Ovary (tissue), 9 donors: ENCODE measurements around the gene DNAJC6. TPM values are rescaled to one million over a fixed set of nuclear protein-coding genes. Genes with fewer than 3 reads are reported as not detected.

Source experiments
- DNase-seq, 5 donors: peaks; one replicate each; pipeline ENCODE4 v3.0.0-alpha.2; 2019 to 2020
- H3K27ac ChIP-seq, 2 donors: fragments of 200-600 bp; one replicate each; pipeline versions ENCODE4 v1.5.1 to v1.8.0; 2019 to 2022
- H3K27me3 ChIP-seq: fragments of 200-600 bp; one replicate; pipeline ENCODE4 v1.8.0; 2022
- H3K36me3 ChIP-seq: fragments of 200-600 bp; sonication (generic); one replicate; pipeline ENCODE4 v1.5.1; 2019
- H3K4me1 ChIP-seq: one replicate; pipeline ENCODE4 v1.8.1; 2013; ENCODE audit warnings: mild to moderate bottlenecking, moderate library complexity; ENCODE audit not compliant: insufficient read depth
- H3K4me3 ChIP-seq: fragments of 200-600 bp; sonication (generic); one replicate; pipeline ENCODE4 v1.5.1; 2017
- H3K9me3 ChIP-seq, 2 donors: fragments of 200-600 bp in 1 of 2; sonication (generic) in 1 of 2; one replicate each; pipeline versions ENCODE4 v1.5.1 to v1.8.1; 2013 to 2019; ENCODE audit warnings: mild to moderate bottlenecking in 1 of 2, moderate library complexity in 1 of 2
- EP300 ChIP-seq: sonication (generic); formaldehyde crosslinking; IDR thresholded peaks from one replicate; pipeline ENCODE4 v1.6.1; 2017; ENCODE audit warnings: antibody characterized with exemption
- POLR2A ChIP-seq: fragments of 450-650 bp; IDR thresholded peaks from one replicate; pipeline ENCODE4 v1.6.1; 2017; ENCODE audit warnings: antibody characterized with exemption, mild to moderate bottlenecking, moderate library complexity
- WGBS, 3 donors: extraction: QIAGEN DNeasy Blood & Tissue Kit in 1 of 3; methylation state at CpG; one replicate each; pipeline versions ENCODE4 v1.1.5 to v1.1.7; 2013 to 2017; 5-methylcytosine and 5-hydroxymethylcytosine counted together
- intact Hi-C, 4 donors: fragments of 100-400 bp; cut with DNase I; formaldehyde crosslinking; loops; one replicate each; pipeline versions ENCODE4 v1.11.0 to v1.15.1; 2022 to 2023
- polyA plus RNA-seq, 2 donors: library from polyadenylated mRNA; stranded (reverse); fragments of 200-250 nt in 1 of 2; fragments of 350-450 nt in 1 of 2; fragmentation: Illumina TruSeq in 1 of 2; extraction: RNeasy Lipid Tissue Mini Kit (QIAGEN cat#74804) in 1 of 2; gene quantifications; one replicate each; pipeline ENCODE4 v1.2.3, GENCODE V29; 2013 to 2014
- total RNA-seq, 7 donors: library from RNA; depleted of rRNA in 2 of 7; stranded (reverse); fragments of >200 nt in 2 of 7; fragmentation: NEBNext Ultra II Directional in 3 of 7; extraction: Animal tissue kit (Norgen Biotek cat#: 25700) in 3 of 7; gene quantifications; one replicate each; pipeline versions ENCODE4 v1.1.0 to v1.2.4, GENCODE V29; 2016 to 2023
- TF ChIP-seq, protein P1 (sequence below), 3 donors: fragments of 450-650 bp in 2 of 3; fragments of 200-600 bp in 1 of 3; IDR thresholded peaks; one replicate each; pipeline versions ENCODE4 v1.5.1 to v1.8.0; 2016 to 2022; ENCODE audit warnings: antibody characterized with exemption in 3 of 3, mild to moderate bottlenecking in 1 of 3
- donor health status: DM: no; HTN: no; CAD: no; lungs with moderate emphysema.
- donor health status: DM: no; HTN: no; CAD: no.
- donor health status: Bipolar disorder and iron deficiency.
- donor health status: DM: yes; HTN: yes; CAD: no.
- donor health status: DM: no; HTN: no; CAD: no.
- donor health status: DM: yes; HTN: yes; CAD: no.

The DNAJC6 gene
- total and polyA plus RNA-seq, 9 donors = 0.48 to 2.7 (median 1.5) TPM

- TF ChIP-seq EP300 (no peak), POLR2A (no peak)
- TF ChIP-seq, protein P1, sequence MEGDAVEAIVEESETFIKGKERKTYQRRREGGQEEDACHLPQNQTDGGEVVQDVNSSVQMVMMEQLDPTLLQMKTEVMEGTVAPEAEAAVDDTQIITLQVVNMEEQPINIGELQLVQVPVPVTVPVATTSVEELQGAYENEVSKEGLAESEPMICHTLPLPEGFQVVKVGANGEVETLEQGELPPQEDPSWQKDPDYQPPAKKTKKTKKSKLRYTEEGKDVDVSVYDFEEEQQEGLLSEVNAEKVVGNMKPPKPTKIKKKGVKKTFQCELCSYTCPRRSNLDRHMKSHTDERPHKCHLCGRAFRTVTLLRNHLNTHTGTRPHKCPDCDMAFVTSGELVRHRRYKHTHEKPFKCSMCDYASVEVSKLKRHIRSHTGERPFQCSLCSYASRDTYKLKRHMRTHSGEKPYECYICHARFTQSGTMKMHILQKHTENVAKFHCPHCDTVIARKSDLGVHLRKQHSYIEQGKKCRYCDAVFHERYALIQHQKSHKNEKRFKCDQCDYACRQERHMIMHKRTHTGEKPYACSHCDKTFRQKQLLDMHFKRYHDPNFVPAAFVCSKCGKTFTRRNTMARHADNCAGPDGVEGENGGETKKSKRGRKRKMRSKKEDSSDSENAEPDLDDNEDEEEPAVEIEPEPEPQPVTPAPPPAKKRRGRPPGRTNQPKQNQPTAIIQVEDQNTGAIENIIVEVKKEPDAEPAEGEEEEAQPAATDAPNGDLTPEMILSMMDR (IDR thresholded peaks at IDR 0.05) = no peak
- no peaks in the 10 kb centered on the region for H3K9me3 ChIP-seq
- 80 to 82% (median 80%) methylated on average over 3 of the region's 3 CpGs for WGBS, 3 donors
- intact Hi-C loops = no loop called here
- no peak overlapping the region for H3K27ac ChIP-seq
- no peaks in the 10 kb centered on the region for H3K36me3 ChIP-seq
- no peaks in the 10 kb centered on the region for H3K27me3 ChIP-seq
- no peak overlapping the region for H3K4me3 ChIP-seq
- DNase-seq = no peak
- no peaks in the 10 kb centered on the region for H3K4me1 ChIP-seq
Observed at GRCh38 chr1:65339866-65340468, 30.6 kb downstream of the DNAJC6 start.

GRCh38 chr1:65341381-65341780, 32.0 kb downstream of the DNAJC6 start:
- Histone ChIP-seq H3K27me3 (no peaks in the 10 kb centered on the region), H3K27ac (no peak overlapping the region), H3K4me3 (no peak overlapping the region), H3K36me3 (no peaks in the 10 kb centered on the region), H3K9me3 (no peaks in the 10 kb centered on the region), H3K4me1 (no peaks in the 10 kb centered on the region)
- WGBS, 3 donors = 69 to 100% (median 73%) methylated on average over 1 of the region's 1 CpG
- intact Hi-C loops = no loop called here
- TF ChIP-seq POLR2A (no peak), EP300 (no peak)
- TF ChIP-seq, protein P1 (IDR thresholded peaks at IDR 0.05) = no peak
- no peak for DNase-seq

- no peak for TF ChIP-seq POLR2A
- no peak for TF ChIP-seq EP300
- TF ChIP-seq, protein P1 (IDR thresholded peaks at IDR 0.05) = no peak
- Histone ChIP-seq H3K27ac (no peak overlapping the region), H3K4me1 (no peaks in the 10 kb centered on the region), H3K36me3 (no peaks in the 10 kb centered on the region), H3K27me3 (no peaks in the 10 kb centered on the region), H3K9me3 (no peaks in the 10 kb centered on the region), H3K4me3 (no peak overlapping the region)
- no peak for DNase-seq
- intact Hi-C loops = no loop called here
- 63 to 74% (median 72%) methylated on average over 3 of the region's 3 CpGs for WGBS, 3 donors
Observed at GRCh38 chr1:65343286-65343685, 33.9 kb downstream of the DNAJC6 start.

DNA sequence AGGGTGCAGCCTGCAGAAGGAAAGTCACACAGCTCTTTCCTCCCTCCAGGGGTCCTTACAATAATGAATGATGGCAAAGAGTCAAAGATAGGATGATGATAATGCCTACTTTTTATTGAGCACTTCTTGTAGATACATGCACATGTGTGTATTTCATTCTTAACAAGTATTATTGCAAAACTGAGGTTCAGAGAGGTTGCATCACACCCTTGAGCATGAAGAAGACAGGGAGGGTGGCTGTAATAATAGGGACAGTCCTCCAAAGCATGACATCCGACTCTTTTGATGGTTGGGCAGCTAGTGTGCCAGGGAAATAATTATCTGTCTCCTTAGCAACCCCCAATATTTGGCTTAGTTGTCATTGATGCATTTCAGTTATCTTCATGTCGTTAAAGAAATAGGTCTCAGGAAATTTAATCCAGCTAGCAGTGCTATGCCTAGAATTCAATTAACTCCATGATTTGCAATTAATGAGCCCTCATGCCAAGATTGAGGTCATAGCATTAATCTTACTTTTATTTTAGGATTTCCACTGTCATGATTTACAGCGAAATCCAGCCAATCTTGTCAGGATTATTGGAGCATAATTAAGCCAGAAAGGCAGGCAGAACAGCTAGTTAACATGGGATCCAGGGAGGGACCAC, 35.0 kb downstream of the DNAJC6 start:
- no peaks in the 10 kb centered on the region for H3K4me1 ChIP-seq
- H3K27me3 ChIP-seq = no peaks in the 10 kb centered on the region
- 41 to 55% (median 47%) methylated on average over 3 of the region's 3 CpGs for WGBS, 3 donors
- no peak overlapping the region for H3K4me3 ChIP-seq
- no peaks in the 10 kb centered on the region for H3K9me3 ChIP-seq
- no peak overlapping the region for H3K27ac ChIP-seq
- H3K36me3 ChIP-seq = no peaks in the 10 kb centered on the region
- TF ChIP-seq, protein P1 (IDR thresholded peaks at IDR 0.05) = no peak
- TF ChIP-seq POLR2A (no peak), EP300 (no peak)
- DNase-seq = no peak
- intact Hi-C loops = no loop called here
